ENCODE data around the gene U2AF2. TPM values are rescaled to one million over a fixed set of nuclear protein-coding genes. Genes with fewer than 3 reads are reported as not detected.

U2AF2 gene
- total and polyA plus RNA-seq, 9 of the 15 experiments (the other 6 are each of a cell fraction or from before 2014, with no cell fraction given), result 3.0 to 331 (median 157) TPM

- Histone ChIP-seq H3K9me3 (replicated peaks; ENCODE audit: control insufficient read depth, insufficient read depth, low read depth, low read length) (no peaks in the 10 kb centered on the region), H3K27ac (ENCODE audit: extremely low read depth, low read depth, low read length) (no peak overlapping the region), H2AFZ (ENCODE audit: low read depth, low read length) (no peak overlapping the region), H4K20me1 (replicated peaks; ENCODE audit: control insufficient read depth, insufficient read depth, low read length) (no peaks in the 10 kb centered on the region; the same call in 1 of the 2 replicates), H3K9ac (ENCODE audit: insufficient read depth in 1 of 2, low read depth in 2 of 2, low read length in 2 of 2) (no peak overlapping the region), H3K4me3 (no peak overlapping the region), H3K9me1 (ENCODE audit: control insufficient read depth, insufficient read depth, low read length) (peaks cover 3% of the 10 kb centered on the region), H3K4me1 (replicated peaks in 1 of 2; ENCODE audit: control insufficient read depth in 2 of 2, insufficient read depth in 2 of 2, low read length in 2 of 2) (peaks cover 9 to 11% of the 10 kb centered on the region in 2 experiments; a peak in 4 of 5 replicates), H3K79me2 (ENCODE audit: control insufficient read depth, insufficient read depth, low read length) (peaks cover 7% of the 10 kb centered on the region; the same call in 2 of the 3 replicates), H3K36me3 (ENCODE audit: control insufficient read depth, insufficient read depth, low read length) (peaks cover 12% of the 10 kb centered on the region; the same call in 2 of the 3 replicates), H3K27me3 (ENCODE audit: control insufficient read depth in 2 of 2, insufficient read depth in 2 of 2, low read length in 2 of 2) (no peaks in the 10 kb centered on the region), H3K4me2 (ENCODE audit: insufficient read depth, low read length) (no peak overlapping the region)
- no TSS peak for BruUV-seq (replicated peaks)
- ChIA-PET CTCF (ENCODE audit: low intra/inter-chr PET ratio) (no interaction called here), POLR2A (interaction anchor here (0.6 to 2.1 kb wide), 4 partner anchors 15 to 558 kb away, joined by 3 to 10 read pairs (median 4); partner anchors contain the start of gene ZNF865)
- intact Hi-C loops (cut with micrococcal nuclease), result no loop called here
- in situ Hi-C loops (cut with MboI), result loop anchor here (10.0 kb wide), 1 partner anchor 338 kb away; the partner anchor contains the start of genes BRSK1 and HSPBP1
- 93% methylated on average over 28 of the region's 40 CpGs for WGBS (ENCODE audit: insufficient coverage, low coverage, missing lambda C conversion rate)
- ATAC-seq, result no peak
- FAIRE-seq, result no peak
- DNase-seq (ENCODE audit: extremely low read depth in 1 of 4, low spot score in 3 of 4), result peak in 2 of 4 experiments; percentile 5 to 9
- TF ChIP-seq STAG1 (CRISPR knock-in tag; IDR thresholded peaks at IDR 0.05; ENCODE audit: borderline replicate concordance) (no peak), PHTF2 (CRISPR knock-in tag; IDR thresholded peaks at IDR 0.05) (no peak), ZBTB5 (IDR thresholded peaks at IDR 0.05) (no peak), PURB (CRISPR knock-in tag; IDR thresholded peaks at IDR 0.05; ENCODE audit: low read depth) (no peak), POU5F1 (IDR thresholded peaks at IDR 0.05; ENCODE audit: borderline replicate concordance, low read depth, low read length, partially characterized antibody) (no peak), MYNN (IDR thresholded peaks at IDR 0.05) (no peak), MYNN (CRISPR knock-in tag; IDR thresholded peaks at IDR 0.05) (no peak), HOXB6 (CRISPR knock-in tag; IDR thresholded peaks at IDR 0.05; ENCODE audit: borderline replicate concordance) (no peak), RBM22 (IDR thresholded peaks at IDR 0.05; ENCODE audit: low read depth, low read length, poor library complexity, severe bottlenecking) (peak; percentile 42), ZNF668 (CRISPR knock-in tag; IDR thresholded peaks at IDR 0.05) (no peak), VEZF1 (CRISPR knock-in tag; IDR thresholded peaks at IDR 0.05) (no peak), FOXA1 (IDR thresholded peaks at IDR 0.05; ENCODE audit: borderline replicate concordance) (no peak), ZNF551 (CRISPR knock-in tag; IDR thresholded peaks at IDR 0.05) (no peak)
- TF ChIP-seq, protein P1, sequence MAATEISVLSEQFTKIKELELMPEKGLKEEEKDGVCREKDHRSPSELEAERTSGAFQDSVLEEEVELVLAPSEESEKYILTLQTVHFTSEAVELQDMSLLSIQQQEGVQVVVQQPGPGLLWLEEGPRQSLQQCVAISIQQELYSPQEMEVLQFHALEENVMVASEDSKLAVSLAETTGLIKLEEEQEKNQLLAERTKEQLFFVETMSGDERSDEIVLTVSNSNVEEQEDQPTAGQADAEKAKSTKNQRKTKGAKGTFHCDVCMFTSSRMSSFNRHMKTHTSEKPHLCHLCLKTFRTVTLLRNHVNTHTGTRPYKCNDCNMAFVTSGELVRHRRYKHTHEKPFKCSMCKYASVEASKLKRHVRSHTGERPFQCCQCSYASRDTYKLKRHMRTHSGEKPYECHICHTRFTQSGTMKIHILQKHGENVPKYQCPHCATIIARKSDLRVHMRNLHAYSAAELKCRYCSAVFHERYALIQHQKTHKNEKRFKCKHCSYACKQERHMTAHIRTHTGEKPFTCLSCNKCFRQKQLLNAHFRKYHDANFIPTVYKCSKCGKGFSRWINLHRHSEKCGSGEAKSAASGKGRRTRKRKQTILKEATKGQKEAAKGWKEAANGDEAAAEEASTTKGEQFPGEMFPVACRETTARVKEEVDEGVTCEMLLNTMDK (IDR thresholded peaks at IDR 0.05; ENCODE audit: borderline replicate concordance, insufficient read depth, low read depth, low read length, poor library complexity, severe bottlenecking), result no peak
These were observed 32.4 kb upstream of the U2AF2 start for GRCh38 chr19:55622242-55622969.

Data from K562 (cell line).